ENCODE data around the gene SERP1.

Gene SERP1

GRCh38 chr3:150540991-150541390 is 5.3 kb downstream of the SERP1 start:
- no peak for TF ChIP-seq CTCF (conservative IDR thresholded peaks at IDR 0.05; ENCODE audit: low read depth, low read length)
- no peak overlapping the region for H3K4me3 ChIP-seq (ENCODE audit: low read depth, low read length)
- no peak for DNase-seq (ENCODE audit: low read depth)

GRCh38 chr3:150540297-150540696 is 6.0 kb downstream of the SERP1 start:
- TF ChIP-seq CTCF (conservative IDR thresholded peaks at IDR 0.05; ENCODE audit: low read depth, low read length) = no peak
- DNase-seq (ENCODE audit: low read depth) = no peak
- no peak overlapping the region for H3K4me3 ChIP-seq (ENCODE audit: low read depth, low read length)

GRCh38 chr3:150538324-150539208 is 7.7 kb downstream of the SERP1 start:
- no peak overlapping the region for H3K4me3 ChIP-seq (ENCODE audit: low read depth, low read length)
- no peak for TF ChIP-seq CTCF (conservative IDR thresholded peaks at IDR 0.05; ENCODE audit: low read depth, low read length)
- no peak for DNase-seq (ENCODE audit: low read depth)

GRCh38 chr3:150535204-150535603 is 11.1 kb downstream of the SERP1 start:
- DNase-seq (ENCODE audit: low read depth) = no peak
- H3K4me3 ChIP-seq (ENCODE audit: low read depth, low read length) = no peak overlapping the region
- TF ChIP-seq CTCF (conservative IDR thresholded peaks at IDR 0.05; ENCODE audit: low read depth, low read length) = no peak

- no peak for DNase-seq (ENCODE audit: low read depth)
- no peak for TF ChIP-seq CTCF (conservative IDR thresholded peaks at IDR 0.05; ENCODE audit: low read depth, low read length)
- no peak overlapping the region for H3K4me3 ChIP-seq (ENCODE audit: low read depth, low read length)
Observed at GRCh38 chr3:150531775-150532174, 14.5 kb downstream of the SERP1 start.

- peak; percentile 41 for TF ChIP-seq CTCF (conservative IDR thresholded peaks at IDR 0.05; ENCODE audit: low read depth, low read length)
- peak; percentile 78 for DNase-seq (ENCODE audit: low read depth)
- no peak overlapping the region for H3K4me3 ChIP-seq (ENCODE audit: low read depth, low read length)
Observed at GRCh38 chr3:150528354-150528797, 17.9 kb downstream of the SERP1 start.
